Dendritic cell treated with granulocyte-macrophage colony-stimulating factor and Interleukin-4, amounts not matched to agents 40 ng/mL and 50 ng/mL, for 4 days (primary cell): ENCODE results near the gene ZNF823.
A peak's percentile ranks its signal among the peaks of the same experiment; 100 is the strongest.

Experiments used
- H3K27ac Mint-ChIP-seq: one replicate; pipeline ENCODE4 v1.8.0; 2022; ENCODE audit warnings: mild to moderate bottlenecking, mixed read lengths
- H3K27me3 Mint-ChIP-seq: one replicate; pipeline ENCODE4 v1.8.0; 2022; ENCODE audit warnings: mild to moderate bottlenecking, mixed read lengths
- H3K36me3 Mint-ChIP-seq: one replicate; pipeline ENCODE4 v1.8.0; 2022; ENCODE audit warnings: low read depth, mixed read lengths
- H3K4me1 Mint-ChIP-seq: one replicate; pipeline ENCODE4 v1.8.0; 2022; ENCODE audit warnings: low read depth, mixed read lengths
- H3K4me3 Mint-ChIP-seq: one replicate; pipeline ENCODE4 v1.8.0; 2022; ENCODE audit warnings: mild to moderate bottlenecking, moderate library complexity, mixed read lengths
- H3K9me3 Mint-ChIP-seq: one replicate; pipeline ENCODE4 v1.8.0; 2022; ENCODE audit warnings: mixed read lengths
- intact Hi-C: fragments of 100-400 bp; cut with micrococcal nuclease; formaldehyde crosslinking; loops from one replicate; pipeline ENCODE4 v1.15.0; 2022

The ZNF823 gene

GRCh38 chr19:11710313-11710712, 28.4 kb downstream of the ZNF823 start:
- no peaks in the 10 kb centered on the region for H3K36me3 Mint-ChIP-seq
- H3K9me3 Mint-ChIP-seq: peaks cover 21% of the 10 kb centered on the region
- H3K27ac Mint-ChIP-seq: no peak overlapping the region
- intact Hi-C loops: loop anchor here (5.0 kb wide), 1 partner anchor 42 kb away; no protein-coding TSS in a partner anchor
- H3K27me3 Mint-ChIP-seq: peaks cover 1% of the 10 kb centered on the region
- H3K4me1 Mint-ChIP-seq: peaks cover 11% of the 10 kb centered on the region
- H3K4me3 Mint-ChIP-seq: no peak overlapping the region

GRCh38 chr19:11708457-11708856, 30.3 kb downstream of the ZNF823 start:
- no peak overlapping the region for H3K4me3 Mint-ChIP-seq
- H3K4me1 Mint-ChIP-seq: peaks cover 11% of the 10 kb centered on the region
- no peak overlapping the region for H3K27ac Mint-ChIP-seq
- H3K27me3 Mint-ChIP-seq: peaks cover 1% of the 10 kb centered on the region
- peaks cover 7% of the 10 kb centered on the region for H3K9me3 Mint-ChIP-seq
- H3K36me3 Mint-ChIP-seq: no peaks in the 10 kb centered on the region
- intact Hi-C loops: no loop called here

GRCh38 chr19:11705474-11705873, 33.3 kb downstream of the ZNF823 start:
- Mint-ChIP-seq H3K36me3 (no peaks in the 10 kb centered on the region), H3K4me3 (no peak overlapping the region), H3K27ac (no peak overlapping the region), H3K9me3 (no peaks in the 10 kb centered on the region), H3K27me3 (peaks cover 1% of the 10 kb centered on the region), H3K4me1 (peaks cover 10% of the 10 kb centered on the region)
- intact Hi-C loops: no loop called here

- Mint-ChIP-seq H3K4me1 (peaks cover 1% of the 10 kb centered on the region), H3K4me3 (no peak overlapping the region), H3K36me3 (no peaks in the 10 kb centered on the region), H3K27me3 (peaks cover 3% of the 10 kb centered on the region), H3K27ac (no peak overlapping the region), H3K9me3 (no peaks in the 10 kb centered on the region)
- intact Hi-C loops: loop anchor here (5.0 kb wide), 1 partner anchor 33 kb away; the partner anchor contains the start of gene ZNF823
These were observed 34.1 kb downstream of the ZNF823 start for GRCh38 chr19:11704626-11705025.

- H3K4me3 Mint-ChIP-seq: no peak overlapping the region
- intact Hi-C loops: loop anchor here (5.0 to 10.0 kb wide), 2 partner anchors 37 to 65 kb away; partner anchors contain the start of genes ZNF441 and ZNF823
- H3K4me1 Mint-ChIP-seq: peaks cover 1% of the 10 kb centered on the region
- H3K27ac Mint-ChIP-seq: no peak overlapping the region
- no peaks in the 10 kb centered on the region for H3K36me3 Mint-ChIP-seq
- peaks cover 10% of the 10 kb centered on the region for H3K27me3 Mint-ChIP-seq
- no peaks in the 10 kb centered on the region for H3K9me3 Mint-ChIP-seq
These were observed 38.6 kb downstream of the ZNF823 start for GRCh38 chr19:11699931-11700794.

- intact Hi-C loops: loop anchor here (10.0 kb wide), 1 partner anchor 67 kb away; the partner anchor contains the start of gene ZNF441
- H3K36me3 Mint-ChIP-seq: peaks cover 6% of the 10 kb centered on the region
- peaks cover 21% of the 10 kb centered on the region for H3K27me3 Mint-ChIP-seq
- no peak overlapping the region for H3K4me3 Mint-ChIP-seq
- H3K9me3 Mint-ChIP-seq: no peaks in the 10 kb centered on the region
- peaks cover 17% of the 10 kb centered on the region for H3K4me1 Mint-ChIP-seq
- no peak overlapping the region for H3K27ac Mint-ChIP-seq
These were observed 40.5 kb downstream of the ZNF823 start for GRCh38 chr19:11698231-11698630.

- H3K4me3 Mint-ChIP-seq: no peak overlapping the region
- no peak overlapping the region for H3K27ac Mint-ChIP-seq
- peaks cover 6% of the 10 kb centered on the region for H3K36me3 Mint-ChIP-seq
- H3K27me3 Mint-ChIP-seq: peaks cover 21% of the 10 kb centered on the region
- intact Hi-C loops: loop anchor here (10.0 kb wide), 1 partner anchor 67 kb away; the partner anchor contains the start of gene ZNF441
- no peaks in the 10 kb centered on the region for H3K9me3 Mint-ChIP-seq
- H3K4me1 Mint-ChIP-seq: peaks cover 17% of the 10 kb centered on the region
These were observed 41.4 kb downstream of the ZNF823 start for GRCh38 chr19:11697284-11697855.

GRCh38 chr19:11694533-11695439, 44.0 kb downstream of the ZNF823 start:
- intact Hi-C loops: loop anchor here (10.0 kb wide), 1 partner anchor 70 kb away; the partner anchor contains the start of gene ZNF441
- Mint-ChIP-seq H3K27me3 (peaks cover 20% of the 10 kb centered on the region), H3K4me3 (peak overlapping the region; percentile 95)

GRCh38 chr19:11693505-11694499, 44.9 kb downstream of the ZNF823 start:
- peaks cover 6% of the 10 kb centered on the region for H3K36me3 Mint-ChIP-seq
- peak overlapping the region; percentile 78 for H3K27ac Mint-ChIP-seq
- intact Hi-C loops: loop anchor here (10.0 kb wide), 1 partner anchor 71 kb away; the partner anchor contains the start of gene ZNF441
- peak overlapping the region; percentile 95 for H3K4me3 Mint-ChIP-seq
- H3K9me3 Mint-ChIP-seq: peaks cover 14% of the 10 kb centered on the region
- peaks cover 17% of the 10 kb centered on the region for H3K4me1 Mint-ChIP-seq
- peaks cover 20% of the 10 kb centered on the region for H3K27me3 Mint-ChIP-seq

More at GRCh38 chr19:11694533-11695439, 44.0 kb downstream of the ZNF823 start:
- Mint-ChIP-seq H3K9me3 (peaks cover 14% of the 10 kb centered on the region), H3K4me1 (peaks cover 17% of the 10 kb centered on the region), H3K27ac (peak overlapping the region; percentile 78), H3K36me3 (peaks cover 6% of the 10 kb centered on the region)

GRCh38 chr19:11692127-11692790, 46.5 kb downstream of the ZNF823 start:
- H3K27ac Mint-ChIP-seq: no peak overlapping the region
- H3K4me1 Mint-ChIP-seq: peaks cover 17% of the 10 kb centered on the region
- H3K27me3 Mint-ChIP-seq: peaks cover 17% of the 10 kb centered on the region
- H3K4me3 Mint-ChIP-seq: no peak overlapping the region
- H3K36me3 Mint-ChIP-seq: peaks cover 6% of the 10 kb centered on the region
- intact Hi-C loops: loop anchor here (10.0 kb wide), 1 partner anchor 73 kb away; the partner anchor contains the start of gene ZNF441
- H3K9me3 Mint-ChIP-seq: peaks cover 27% of the 10 kb centered on the region

GRCh38 chr19:11685676-11686650, 52.8 kb downstream of the ZNF823 start:
- no peak overlapping the region for H3K27ac Mint-ChIP-seq
- H3K36me3 Mint-ChIP-seq: no peaks in the 10 kb centered on the region
- peaks cover 78% of the 10 kb centered on the region for H3K9me3 Mint-ChIP-seq
- H3K4me1 Mint-ChIP-seq: no peaks in the 10 kb centered on the region
- H3K27me3 Mint-ChIP-seq: no peaks in the 10 kb centered on the region
- intact Hi-C loops: no loop called here
- no peak overlapping the region for H3K4me3 Mint-ChIP-seq
